GM18502 (cell line): ENCODE results near the gene IP6K3.

Experiments used
- ATAC-seq: cut with Tn5 transposase; IDR thresholded peaks from one replicate; pipeline ENCODE4 v1.9.1; 2021; ENCODE audit warnings: mild to moderate bottlenecking; ENCODE audit not compliant: unreplicated experiment, poor library complexity

IP6K3 gene

DNA sequence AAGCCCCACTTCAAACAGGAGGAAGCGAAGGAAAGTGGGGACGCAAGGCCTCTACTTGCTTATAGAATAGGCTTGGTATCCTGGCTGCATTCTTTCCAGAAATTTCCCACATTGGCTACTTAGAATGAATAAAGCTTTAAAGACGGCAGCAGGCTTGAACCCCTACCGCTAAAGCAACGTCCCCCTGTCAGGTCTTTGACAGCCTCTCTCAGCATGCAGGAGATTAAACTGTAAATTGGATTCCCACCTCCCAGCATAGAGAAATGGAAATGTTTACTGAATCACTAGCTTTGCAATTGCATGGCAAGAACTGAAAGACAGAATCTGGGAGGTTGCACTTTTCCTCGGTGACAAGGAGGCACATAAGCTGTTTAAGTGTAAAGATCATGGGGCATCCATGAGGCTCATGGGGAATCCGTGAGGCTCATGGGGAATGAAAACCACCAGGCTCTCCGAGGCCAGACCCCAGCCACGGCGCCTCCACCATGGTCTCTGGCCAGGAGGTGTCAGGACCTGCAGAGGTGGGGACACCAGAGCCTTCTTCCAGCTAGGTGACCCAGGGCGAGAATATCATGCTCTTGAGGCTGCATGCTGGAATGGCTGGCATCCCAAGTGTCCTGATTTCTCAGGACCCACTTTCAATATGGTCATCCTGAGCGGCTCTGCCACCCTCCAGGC lies 31.9 kb upstream of the IP6K3 start:
- no peak for ATAC-seq

DNA sequence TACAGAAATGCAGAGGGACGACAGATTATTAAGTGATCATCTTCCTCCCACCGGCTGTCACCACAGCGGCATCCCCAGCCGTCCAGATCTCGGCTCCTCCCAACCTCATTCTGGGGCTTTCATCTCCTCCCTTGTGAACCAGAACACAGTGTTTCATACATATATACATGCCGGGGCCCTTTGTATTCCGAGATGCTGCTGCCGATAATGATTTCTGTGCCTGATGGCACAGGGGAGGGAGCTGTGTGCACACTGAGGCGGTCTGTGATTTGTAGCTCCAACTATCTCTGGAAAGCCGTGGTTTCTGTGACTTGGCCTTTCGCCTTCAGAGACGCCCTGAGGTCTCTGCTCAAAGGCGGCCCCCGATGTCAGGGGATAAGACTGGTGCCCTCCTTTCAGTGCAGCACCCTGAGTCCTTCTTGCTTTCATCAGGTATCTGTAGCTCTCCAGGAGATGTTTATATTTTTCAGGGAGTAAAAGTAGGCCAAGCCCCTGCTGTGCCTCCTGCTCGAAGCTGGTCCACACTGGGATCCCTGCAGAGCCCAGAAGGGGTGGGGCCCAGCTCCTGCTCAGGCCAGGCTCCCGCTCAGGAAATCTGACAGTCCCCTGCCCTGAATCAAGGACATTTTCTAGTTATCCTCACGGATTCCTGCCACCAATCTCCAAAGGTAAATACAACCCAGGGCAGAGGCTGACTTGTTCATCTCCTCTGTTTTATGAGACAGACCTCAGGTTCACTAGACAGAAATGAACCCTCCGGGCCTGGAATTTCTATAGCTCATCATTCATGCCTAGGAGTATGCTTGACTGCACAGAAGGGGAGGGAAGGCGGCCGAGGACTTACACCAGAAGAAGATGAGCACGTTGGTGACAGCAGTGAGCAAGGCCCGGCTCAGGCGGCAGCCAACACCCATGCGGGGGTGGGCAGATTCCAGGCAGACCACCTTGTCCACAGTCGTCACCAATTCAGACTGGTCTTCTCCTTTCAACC lies 31.0 kb upstream of the IP6K3 start:
- ATAC-seq: no peak

GRCh38 chr6:33776764-33777163 lies 30.1 kb upstream of the IP6K3 start:
- ATAC-seq: no peak

DNA sequence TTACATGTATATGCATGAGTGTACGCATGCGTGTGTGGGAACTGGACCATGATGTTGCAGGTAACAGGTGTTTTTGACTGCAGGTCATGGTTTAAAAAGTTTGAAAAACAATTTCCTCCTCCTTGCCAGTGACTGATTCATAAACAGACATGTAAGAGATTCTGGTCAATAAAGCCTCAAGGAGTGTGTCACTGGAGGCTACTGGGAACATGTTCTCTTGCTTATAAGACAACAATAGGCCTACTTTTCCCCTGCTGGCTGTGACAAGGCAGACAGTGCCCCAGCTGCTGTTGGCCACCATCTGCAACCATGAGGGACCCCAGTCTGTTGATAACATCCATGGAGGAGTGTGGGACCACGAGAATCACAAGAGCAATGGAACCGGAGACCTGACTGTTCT lies 29.5 kb upstream of the IP6K3 start:
- no peak for ATAC-seq

DNA sequence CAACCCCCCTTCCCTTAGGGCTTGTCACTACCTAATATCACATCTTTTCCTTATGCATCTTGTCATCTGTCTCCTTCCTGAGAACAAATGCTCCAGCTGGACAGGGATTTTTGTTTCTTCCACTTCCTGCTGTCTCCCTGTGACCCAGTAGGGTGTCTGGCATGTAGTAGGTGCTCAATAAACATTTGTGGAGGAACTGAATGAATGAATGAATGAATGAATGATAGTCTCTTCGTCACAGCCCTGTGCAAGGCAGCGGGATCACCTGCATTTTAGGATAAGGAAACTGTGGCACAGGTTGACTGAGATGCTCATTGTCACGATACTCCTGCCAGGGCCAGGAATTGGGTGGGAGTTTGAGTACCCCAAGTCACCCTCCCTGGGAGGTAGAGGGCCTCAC lies 28.1 kb upstream of the IP6K3 start:
- ATAC-seq: no peak

GRCh38 chr6:33772902-33773472 lies 26.3 kb upstream of the IP6K3 start:
- no peak for ATAC-seq

DNA sequence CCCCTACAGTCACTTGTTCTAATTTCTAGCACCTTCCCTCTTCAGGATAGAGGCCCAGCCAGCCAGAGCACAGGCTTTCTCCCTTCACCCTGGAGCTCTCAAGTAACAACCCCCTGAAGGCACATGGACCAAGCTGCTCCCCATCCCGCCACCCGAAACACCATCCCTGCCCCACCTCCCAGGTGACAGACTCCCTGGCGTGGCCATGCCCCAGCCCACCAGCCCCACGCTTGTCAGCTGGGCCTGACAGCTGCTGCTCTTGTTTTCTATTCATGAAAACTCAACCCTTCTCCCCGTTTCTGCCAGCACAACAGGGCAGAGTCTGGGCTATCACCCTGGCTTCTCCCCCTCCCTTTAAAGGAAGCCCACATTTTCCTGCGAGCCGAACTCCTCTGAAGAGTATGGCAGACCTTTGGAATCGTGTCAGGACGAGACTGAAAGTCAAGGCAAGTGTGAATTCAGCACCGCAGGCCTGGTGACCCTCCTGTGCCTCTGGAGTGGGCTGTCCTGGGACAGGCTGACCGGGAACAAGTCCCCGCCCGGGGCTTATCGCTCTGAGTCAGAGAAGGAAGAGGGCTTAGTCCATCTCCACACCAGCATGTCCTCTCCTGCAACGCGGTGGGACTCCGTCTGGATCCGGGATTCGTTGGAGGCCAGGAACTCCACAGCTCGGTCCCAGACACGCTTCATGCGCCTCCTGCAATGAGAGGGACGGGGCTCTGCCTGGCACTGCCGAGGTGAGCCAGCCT lies 25.6 kb upstream of the IP6K3 start:
- ATAC-seq: no peak

- no peak for ATAC-seq
These were observed 24.7 kb upstream of the IP6K3 start for GRCh38 chr6:33771146-33772081.

GRCh38 chr6:33770833-33771145 lies 24.1 kb upstream of the IP6K3 start:
- no peak for ATAC-seq

DNA sequence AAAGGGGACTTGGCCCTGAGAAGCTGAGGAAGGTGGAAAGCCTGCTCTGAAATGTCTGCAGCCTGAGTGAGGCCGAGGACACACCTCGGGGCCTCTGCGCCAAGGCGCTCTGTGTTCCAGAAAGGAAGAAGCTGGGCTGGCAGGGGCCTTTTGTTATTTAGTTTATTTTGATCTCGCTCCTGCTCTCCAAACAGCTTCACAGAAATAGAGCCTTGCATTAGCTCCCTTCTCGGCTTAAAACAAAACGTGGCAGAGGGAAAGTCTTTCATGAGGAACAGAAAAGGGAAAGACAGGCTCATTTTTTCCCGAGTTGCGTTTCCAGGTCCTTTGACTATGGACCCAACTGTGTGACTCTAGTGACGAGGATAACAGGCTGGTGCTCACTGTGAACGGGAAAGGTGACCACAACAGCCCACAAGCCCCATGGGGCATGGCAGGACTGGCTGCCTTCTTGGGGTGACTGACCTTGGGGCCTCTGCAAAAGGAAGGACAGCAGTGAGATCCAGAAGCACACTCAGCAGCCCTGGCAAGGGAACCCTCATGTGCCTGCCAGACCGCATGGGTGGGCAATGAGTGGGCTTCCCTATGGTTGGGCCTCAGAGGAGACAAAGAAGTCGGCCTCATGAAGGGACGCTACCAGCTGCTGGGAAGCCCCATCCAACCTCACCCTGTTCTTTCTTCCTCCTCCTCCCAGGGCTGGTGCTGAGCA lies 23.6 kb upstream of the IP6K3 start:
- no peak for ATAC-seq

GRCh38 chr6:33769248-33769821 lies 22.6 kb upstream of the IP6K3 start:
- no peak for ATAC-seq

GRCh38 chr6:33768644-33769120 lies 22.0 kb upstream of the IP6K3 start:
- no peak for ATAC-seq

GRCh38 chr6:33766921-33767907 lies 20.5 kb upstream of the IP6K3 start:
- ATAC-seq: no peak

DNA sequence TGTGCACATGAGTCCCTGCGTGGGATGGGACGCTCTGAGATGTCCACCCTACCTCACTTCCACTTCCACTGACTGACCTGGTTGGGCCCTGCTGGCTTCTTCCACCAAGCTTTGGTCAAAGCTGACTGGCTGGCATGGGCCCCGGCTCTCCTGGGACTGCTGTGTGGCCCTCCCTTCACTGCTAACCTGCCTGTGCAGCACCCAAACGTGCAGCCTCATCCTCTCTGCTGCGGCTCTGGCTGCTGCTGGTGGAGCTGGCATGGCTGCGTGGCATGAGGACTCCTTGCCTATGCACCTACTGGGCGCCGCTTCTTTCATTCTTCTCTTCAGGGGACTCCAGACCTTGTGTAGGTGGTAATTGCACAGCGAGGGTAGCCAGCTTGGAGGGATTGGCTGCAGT lies 18.7 kb upstream of the IP6K3 start:
- no peak for ATAC-seq

GRCh38 chr6:33764036-33764435 lies 17.3 kb upstream of the IP6K3 start:
- no peak for ATAC-seq

DNA sequence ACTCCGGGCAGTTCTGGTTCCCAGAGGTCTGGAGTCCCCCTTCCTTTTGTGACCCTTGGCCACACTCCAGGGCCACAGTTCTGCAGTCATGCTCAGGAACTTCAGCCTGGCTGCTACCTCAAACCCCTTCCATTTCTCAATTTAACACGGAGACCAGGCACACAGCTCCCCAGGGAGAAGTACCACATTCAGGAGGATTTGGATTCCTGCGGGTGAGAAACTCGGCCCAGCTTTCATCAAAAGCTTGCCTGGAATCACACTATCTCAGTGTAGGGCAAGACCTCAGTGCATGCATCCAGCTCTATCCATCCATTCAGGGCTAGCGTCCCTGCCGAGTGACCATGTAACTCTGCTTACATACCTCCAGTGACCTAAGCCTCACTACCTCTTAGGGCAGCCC lies 16.8 kb upstream of the IP6K3 start:
- ATAC-seq: no peak

DNA sequence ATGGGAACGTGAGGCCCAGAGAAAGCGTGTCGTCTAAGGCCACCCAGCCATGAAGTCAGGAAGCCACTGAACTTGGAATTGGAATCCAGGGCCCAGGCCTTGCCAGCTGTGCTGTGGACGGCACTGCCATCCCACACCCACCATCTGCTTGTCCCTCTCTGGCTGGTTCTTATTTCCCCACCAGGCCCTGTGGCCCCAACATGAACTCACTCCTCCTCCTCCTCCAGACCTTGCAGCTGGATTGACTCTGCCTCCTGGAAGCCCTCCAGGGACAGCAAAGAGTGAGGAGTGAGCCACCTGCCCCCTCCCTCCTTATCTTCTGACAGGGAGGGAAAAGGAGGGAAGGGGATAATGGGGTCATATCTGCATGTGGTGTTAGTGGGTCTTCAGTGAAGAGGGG lies 16.0 kb upstream of the IP6K3 start:
- ATAC-seq: no peak
